NCI-H1048 (cell line): ENCODE measurements around the gene DPY19L3.
"Not testable (repeated sequence)": the region's sequence is repeated elsewhere in the genome, so short reads cannot be mapped to it uniquely, and the experiment has no call there.

Experiments used
- DNase-seq: peaks from one replicate; lab custom pipeline; 2025; lab: John Stamatoyannopoulos, UW

The DPY19L3 gene

DNA sequence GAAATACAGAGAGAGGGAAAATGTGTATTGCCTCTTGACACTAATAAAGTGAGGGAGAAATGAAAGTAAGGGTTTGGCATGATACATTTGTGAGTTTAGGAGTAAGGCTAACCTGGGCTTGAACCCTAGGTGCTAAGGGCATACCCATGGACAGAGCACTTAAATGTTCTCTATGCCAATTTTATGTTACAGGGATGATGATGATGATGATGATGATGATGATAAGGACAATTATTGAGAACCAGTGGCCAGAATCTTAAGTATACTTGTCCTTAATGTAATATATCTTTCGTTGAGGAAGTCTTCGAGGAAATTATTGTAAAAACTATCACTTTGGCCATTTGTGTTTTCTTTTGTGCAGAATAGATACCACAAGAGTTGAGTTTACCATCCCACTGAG, 33.2 kb downstream of the DPY19L3 start:
- DNase-seq, result no peak

DNA sequence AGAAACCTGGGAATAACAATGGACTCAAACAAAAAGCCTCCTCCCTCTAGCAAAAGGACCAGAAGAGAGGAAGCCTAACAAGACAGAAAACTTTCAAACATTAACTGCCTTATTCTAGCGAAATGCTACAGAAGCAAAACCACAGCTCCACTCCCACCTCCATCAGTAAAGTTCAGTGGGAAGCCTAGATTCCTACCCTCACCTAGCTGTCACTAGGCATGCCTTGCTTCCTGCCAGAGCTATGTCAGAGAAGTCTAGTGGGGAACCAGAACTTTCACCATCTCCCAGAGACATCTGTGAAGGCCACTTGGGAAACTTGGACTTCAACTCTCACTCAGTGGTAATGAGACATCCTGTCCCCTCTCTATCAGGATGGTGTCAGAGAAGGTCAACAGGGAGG, 37.1 kb downstream of the DPY19L3 start:
- DNase-seq, result no peak

GRCh38 chr19:32447534-32447933, 42.0 kb downstream of the DPY19L3 start:
- DNase-seq, result not testable (repeated sequence)

DNA sequence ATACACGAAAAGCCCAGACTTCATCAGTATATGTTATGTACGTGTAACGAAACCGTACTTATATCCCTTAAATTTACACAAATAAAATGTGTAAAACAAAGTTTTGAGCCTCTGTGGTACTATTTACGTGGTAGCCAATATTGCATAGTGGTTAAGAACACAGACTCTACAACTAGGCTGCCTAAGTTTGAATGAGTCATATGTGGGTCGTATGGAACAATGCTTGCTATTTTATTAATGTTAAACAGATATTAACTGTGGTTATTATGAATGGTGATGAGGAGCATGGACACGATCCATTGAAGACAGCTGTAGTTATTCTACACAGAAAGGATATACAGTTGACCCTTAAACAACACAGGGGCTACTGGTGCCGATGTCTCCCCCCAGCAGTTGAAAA, 42.5 kb downstream of the DPY19L3 start:
- no peak for DNase-seq

GRCh38 chr19:32450217-32450616, 44.6 kb downstream of the DPY19L3 start:
- DNase-seq, result no peak

DNA sequence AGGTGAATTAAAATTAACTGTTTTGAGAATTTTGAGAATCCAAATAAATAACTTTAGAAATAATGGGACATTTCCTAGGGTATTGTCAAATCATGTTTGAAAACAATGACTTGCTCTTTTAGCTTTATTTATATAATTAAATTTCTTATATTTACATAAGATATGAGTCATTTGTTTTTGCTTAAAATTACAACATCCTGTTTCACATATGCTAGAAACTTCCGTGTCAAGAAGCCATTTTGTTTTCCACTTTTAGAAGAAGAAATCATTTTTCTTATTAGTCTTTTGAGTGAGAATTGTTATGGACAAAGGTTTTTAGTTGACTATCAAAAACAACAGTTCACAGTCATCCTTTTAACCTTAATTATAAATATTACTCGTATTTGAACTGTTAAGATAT, 48.2 kb downstream of the DPY19L3 start:
- DNase-seq, result no peak

GRCh38 chr19:32456406-32456805, 50.8 kb downstream of the DPY19L3 start:
- no peak for DNase-seq

- DNase-seq, result no peak
Observed at GRCh38 chr19:32457571-32458158, 52.1 kb downstream of the DPY19L3 start.

GRCh38 chr19:32458500-32459123, 53.0 kb downstream of the DPY19L3 start:
- DNase-seq, result no peak

- no peak for DNase-seq
Observed at GRCh38 chr19:32459204-32459865, 53.8 kb downstream of the DPY19L3 start.

- no peak for DNase-seq
Observed at GRCh38 chr19:32460476-32460875, 54.9 kb downstream of the DPY19L3 start.

DNA sequence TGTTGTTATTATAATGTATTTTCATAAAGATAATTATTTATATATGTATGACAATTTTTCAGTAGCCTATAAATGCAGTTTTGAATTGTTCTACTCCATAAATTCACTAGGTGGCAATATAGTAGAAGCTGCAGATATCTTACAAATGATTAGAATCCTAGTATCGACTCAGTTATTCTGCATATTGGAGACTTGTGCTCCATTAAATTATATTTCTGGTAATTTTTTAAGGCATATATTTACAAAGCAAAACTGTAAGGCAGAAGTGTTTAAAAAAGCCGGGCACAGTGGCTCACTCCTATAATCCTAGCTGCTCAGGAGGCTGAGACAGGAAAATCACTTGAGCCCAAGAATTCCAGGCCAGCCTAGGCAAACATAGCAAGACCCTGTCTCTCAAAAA, 58.7 kb downstream of the DPY19L3 start:
- no peak for DNase-seq

- DNase-seq, result no peak
Observed at GRCh38 chr19:32465176-32465575, 59.6 kb downstream of the DPY19L3 start.

DNA sequence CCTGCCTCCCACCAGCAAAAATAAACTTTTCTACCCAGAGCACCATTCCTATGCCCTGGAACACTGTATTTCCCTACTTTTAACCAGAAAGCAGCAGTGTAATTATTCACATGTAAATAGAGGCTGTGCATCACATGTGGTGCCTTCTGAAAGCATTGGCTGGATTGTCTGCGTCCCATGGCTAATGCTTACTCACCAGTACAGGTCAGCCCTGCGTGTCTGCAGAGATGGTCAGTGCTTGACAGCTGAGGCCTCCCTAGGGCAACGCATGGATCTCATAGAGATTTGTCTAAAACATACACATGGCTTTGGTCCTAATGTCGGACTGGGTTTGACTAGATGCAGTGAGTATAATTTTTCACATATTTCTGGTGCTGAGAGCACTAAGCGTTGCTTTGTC, 64.2 kb downstream of the DPY19L3 start:
- DNase-seq, result no peak

DNA sequence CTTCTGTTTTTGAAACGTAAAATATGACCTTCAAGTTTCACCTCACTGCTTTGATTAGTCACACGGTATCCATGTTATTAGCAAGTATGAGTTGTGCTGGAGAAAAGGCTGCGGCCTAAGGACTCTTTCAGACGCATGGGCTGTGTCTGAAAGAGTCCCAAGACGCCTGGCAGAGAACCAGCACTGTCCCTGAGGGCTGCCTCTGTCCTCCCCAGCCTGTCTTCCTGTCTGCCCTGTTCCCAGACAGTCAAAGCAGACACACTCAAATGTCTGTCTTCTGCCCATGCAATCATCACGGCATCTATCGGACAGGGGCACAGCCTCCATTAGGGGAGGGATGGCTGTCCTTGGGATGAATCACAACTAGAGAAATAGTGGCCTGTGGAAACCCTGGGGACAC, 65.5 kb downstream of the DPY19L3 start:
- DNase-seq, result no peak

DNA sequence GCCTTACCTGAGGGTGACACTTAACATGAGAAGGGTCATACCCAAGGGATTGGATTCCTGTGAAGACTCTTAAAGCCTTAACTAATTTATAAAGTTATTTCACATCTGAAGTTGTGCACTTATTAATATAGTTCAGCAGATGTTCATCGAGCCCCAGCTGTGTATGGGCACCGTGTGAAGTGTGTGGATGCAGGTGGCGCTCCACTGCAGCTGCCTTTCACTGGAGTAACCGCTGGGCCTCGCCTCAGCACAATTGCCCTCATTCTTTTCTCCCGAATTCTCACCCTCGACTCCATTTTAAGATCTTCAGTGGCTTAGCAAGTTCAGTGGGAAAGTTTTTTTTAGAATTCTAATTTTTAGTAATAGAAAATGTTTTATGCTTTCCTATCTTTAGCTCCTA, 66.2 kb downstream of the DPY19L3 start:
- no peak for DNase-seq

DNA sequence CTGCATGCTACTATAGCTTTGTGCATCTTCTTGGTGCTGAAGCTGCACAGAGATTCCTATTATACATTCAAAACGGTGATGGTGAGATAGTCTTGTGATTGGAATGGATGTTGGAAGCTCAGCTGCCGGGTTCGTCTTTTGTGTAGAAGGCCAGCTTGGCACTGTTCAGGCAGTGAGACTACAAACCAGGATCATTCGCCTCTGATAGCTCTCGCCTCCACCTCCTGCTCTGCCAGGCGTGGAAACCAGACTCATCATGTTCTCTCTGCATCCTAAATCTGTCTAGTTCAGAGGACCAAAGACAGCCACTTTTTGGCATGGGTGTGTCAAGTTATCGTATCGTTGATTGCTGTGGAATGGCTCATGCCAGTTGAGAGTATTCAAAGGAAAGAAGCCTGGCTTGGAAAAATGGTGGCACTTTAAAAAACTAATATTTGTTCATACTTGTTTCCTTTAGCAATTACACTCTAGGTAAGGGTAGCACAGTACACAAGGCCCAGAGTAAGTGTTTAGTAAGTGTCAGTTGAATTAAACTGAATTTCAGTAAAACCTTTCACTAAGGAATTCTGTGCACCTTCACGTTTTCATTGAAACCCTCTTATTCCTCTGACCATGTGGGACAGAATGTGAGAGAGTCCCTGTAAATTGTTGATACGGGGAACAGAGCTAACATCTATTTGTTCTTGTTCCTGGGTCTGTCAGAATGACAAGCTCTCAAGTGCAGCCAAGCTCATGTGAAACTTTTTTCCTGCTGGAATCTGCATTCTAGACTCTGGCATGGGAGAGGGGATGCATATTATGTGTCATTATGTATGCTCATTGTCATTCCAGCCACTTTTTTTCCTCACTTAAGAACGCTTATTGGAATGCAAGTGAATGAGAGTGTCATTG, 69.8 kb downstream of the DPY19L3 start:
- DNase-seq, result no peak

DNA sequence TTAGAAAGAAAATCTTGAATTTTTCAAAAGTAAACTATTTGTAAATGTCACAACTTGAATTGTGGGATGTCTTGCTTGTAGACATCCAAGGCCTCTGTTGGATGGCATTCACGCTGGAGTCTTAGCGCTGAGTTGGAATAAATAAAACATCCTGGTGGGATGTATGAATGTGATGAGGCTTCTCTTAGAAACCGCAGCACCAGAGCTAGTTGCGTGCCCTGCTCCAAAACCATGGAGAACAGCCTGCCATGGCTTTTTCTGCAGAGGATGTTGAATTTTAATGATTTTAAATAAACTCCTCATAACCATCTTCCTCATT, 70.4 kb downstream of the DPY19L3 start:
- no peak for DNase-seq

- DNase-seq, result no peak
Observed at GRCh38 chr19:32480321-32480720, 74.8 kb downstream of the DPY19L3 start.

DNA sequence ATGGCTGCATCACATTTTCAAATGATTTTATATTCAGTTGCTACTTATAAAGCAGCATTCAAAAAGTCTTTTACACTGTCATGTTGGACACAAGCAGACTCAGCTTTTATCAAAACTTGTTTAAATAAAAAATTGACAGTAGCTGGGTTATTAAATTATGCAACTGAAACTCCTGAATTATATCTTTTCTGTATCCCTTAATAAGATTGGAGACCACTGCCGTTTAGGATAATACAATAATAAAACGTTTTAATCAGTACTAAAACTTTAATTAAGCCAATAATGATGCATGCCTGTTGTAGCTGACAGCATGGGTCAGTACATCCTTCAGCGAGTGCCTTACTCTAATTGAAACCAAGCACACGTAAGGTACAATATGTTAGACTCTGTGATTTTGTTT, 78.0 kb downstream of the DPY19L3 start:
- no peak for DNase-seq

DNA sequence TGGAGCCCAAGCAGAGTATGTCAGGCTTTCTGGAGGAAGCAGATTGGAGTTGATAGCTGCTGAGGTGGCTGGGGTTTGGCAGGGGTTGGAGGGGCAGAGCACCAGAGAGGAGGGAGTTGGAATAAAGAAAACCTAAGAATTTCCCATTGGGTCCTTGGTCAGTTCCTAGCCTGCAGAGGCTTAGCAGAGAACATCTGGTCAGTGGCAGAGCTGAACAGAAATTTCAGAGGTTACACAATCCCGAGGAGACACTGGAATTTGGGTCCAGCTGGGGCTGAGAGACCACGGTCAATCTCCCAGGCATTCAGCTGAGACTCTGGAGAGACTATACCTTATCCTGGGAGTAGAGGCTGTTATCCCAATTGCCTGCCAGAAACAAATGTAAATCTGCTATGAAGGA, 84.4 kb downstream of the DPY19L3 start:
- no peak for DNase-seq

GRCh38 chr19:32497391-32497790, 91.8 kb downstream of the DPY19L3 start:
- DNase-seq, result no peak

GRCh38 chr19:32498648-32499200, 93.2 kb downstream of the DPY19L3 start:
- DNase-seq, result no peak
